ENCODE data around the gene TTYH3.
A peak's percentile ranks its signal among the peaks of the same experiment; 100 is the strongest.

The TTYH3 gene

GRCh38 chr7:2663960-2664359, 32.2 kb downstream of the TTYH3 start:
- Histone ChIP-seq H3K4me1 (ENCODE audit: control insufficient read depth, insufficient read depth, low read length) (no peaks in the 10 kb centered on the region), H3K9me3 (ENCODE audit: control insufficient read depth, insufficient read depth, low read depth, low read length) (no peaks in the 10 kb centered on the region), H3K4me3 (ENCODE audit: low read depth, low read length) (no peak overlapping the region), H3K36me3 (ENCODE audit: control insufficient read depth in 2 of 2, insufficient read depth in 1 of 2, low read length in 2 of 2) (no peaks in the 10 kb centered on the region), H3K27ac (ENCODE audit: extremely low read depth, low read depth, low read length) (no peak overlapping the region)
- CTCF ChIA-PET = no interaction called here
- peak; percentile 25; the same call in 1 of the 2 replicates for TF ChIP-seq GLIS1 (tag by site-specific recombination; IDR thresholded peaks at IDR 0.05)
- TF ChIP-seq ZNF449 (tag by site-specific recombination; IDR thresholded peaks at IDR 0.05) = no peak
- POLR2A ChIA-PET = no interaction called here

- Histone ChIP-seq H3K9me3 (ENCODE audit: control insufficient read depth, insufficient read depth, low read depth, low read length) (no peaks in the 10 kb centered on the region), H3K4me3 (ENCODE audit: low read depth, low read length) (no peak overlapping the region), H3K27ac (ENCODE audit: extremely low read depth, low read depth, low read length) (no peak overlapping the region), H3K4me1 (ENCODE audit: control insufficient read depth, insufficient read depth, low read length) (no peaks in the 10 kb centered on the region), H3K36me3 (ENCODE audit: control insufficient read depth in 2 of 2, insufficient read depth in 1 of 2, low read length in 2 of 2) (no peaks in the 10 kb centered on the region)
- no peak for TF ChIP-seq ZNF138 (tag by site-specific recombination; IDR thresholded peaks at IDR 0.05; ENCODE audit: borderline replicate concordance)
- TF ChIP-seq ZFHX2 (tag by site-specific recombination; conservative IDR thresholded peaks at IDR 0.05) = peak; percentile 25; the same call in 1 of the 2 replicates
- TF ChIP-seq KLF1 (tag by site-specific recombination; IDR thresholded peaks at IDR 0.05) = 0 out of 2 replicates have a peak, but pooled peaks have one; percentile 45
- TF ChIP-seq KLF8 (tag by site-specific recombination; IDR thresholded peaks at IDR 0.05) = 0 out of 2 replicates have a peak, but pooled peaks have one; percentile 81
- no peak for TF ChIP-seq ZBTB49 (tag by site-specific recombination; IDR thresholded peaks at IDR 0.05; ENCODE audit: low read depth)
- no peak for TF ChIP-seq REST (tag by site-specific recombination; IDR thresholded peaks at IDR 0.05)
- CTCF ChIA-PET = no interaction called here
- POLR2A ChIA-PET = no interaction called here
Measured at GRCh38 chr7:2665359-2665791, 33.6 kb downstream of the TTYH3 start.

GRCh38 chr7:2666155-2666554, 34.4 kb downstream of the TTYH3 start:
- Histone ChIP-seq H3K9me3 (ENCODE audit: control insufficient read depth, insufficient read depth, low read depth, low read length) (no peaks in the 10 kb centered on the region), H3K4me1 (ENCODE audit: control insufficient read depth, insufficient read depth, low read length) (no peaks in the 10 kb centered on the region), H3K36me3 (ENCODE audit: control insufficient read depth in 2 of 2, insufficient read depth in 1 of 2, low read length in 2 of 2) (no peaks in the 10 kb centered on the region), H3K27ac (ENCODE audit: extremely low read depth, low read depth, low read length) (no peak overlapping the region), H3K4me3 (ENCODE audit: low read depth, low read length) (no peak overlapping the region)
- POLR2A ChIA-PET = interaction anchor here (0.5 to 1.2 kb wide), 3 partner anchors 10 to 203 kb away, joined by 3 to 7 read pairs (median 4); partner anchors contain the start of gene TTYH3
- CTCF ChIA-PET = interaction anchor here (0.6 kb wide), 1 partner anchor 16 kb away, joined by 3 read pairs; no protein-coding TSS in a partner anchor
- no peak for TF ChIP-seq ZNF76 (tag by site-specific recombination; IDR thresholded peaks at IDR 0.05; ENCODE audit: borderline replicate concordance, low read depth)
- no peak for TF ChIP-seq ZNF148 (tag by site-specific recombination; IDR thresholded peaks at IDR 0.05; ENCODE audit: borderline replicate concordance)
- no peak for TF ChIP-seq GLI4 (tag by site-specific recombination; IDR thresholded peaks at IDR 0.05)
- no peak for TF ChIP-seq ZNF335 (tag by site-specific recombination; conservative IDR thresholded peaks at IDR 0.05)
- TF ChIP-seq ZNF433 (tag by site-specific recombination; IDR thresholded peaks at IDR 0.05; ENCODE audit: low read depth) = no peak
- TF ChIP-seq ZNF626 (tag by site-specific recombination; IDR thresholded peaks at IDR 0.05) = no peak
- no peak for TF ChIP-seq ZNF571 (tag by site-specific recombination; IDR thresholded peaks at IDR 0.05)
- TF ChIP-seq SCRT1 (tag by site-specific recombination; IDR thresholded peaks at IDR 0.05; ENCODE audit: borderline replicate concordance) = no peak
- no peak for TF ChIP-seq ZNF416 (tag by site-specific recombination; IDR thresholded peaks at IDR 0.05)
- no peak for TF ChIP-seq ZBTB7A (tag by site-specific recombination; IDR thresholded peaks at IDR 0.05; ENCODE audit: low read depth)
- TF ChIP-seq ZNF791 (tag by site-specific recombination; IDR thresholded peaks at IDR 0.05) = no peak
- TF ChIP-seq ZNF514 (tag by site-specific recombination; IDR thresholded peaks at IDR 0.05) = no peak

Data from HEK293 (cell line).